Neutrophil (primary cell): ENCODE data around the gene WFDC2.

Source experiments
- H3K27ac ChIP-seq: fragments of 200-600 bp; sonication (generic); 2 replicates; pipeline ENCODE4 v1.5.1; 2016; ENCODE audit warnings: mild to moderate bottlenecking, moderate library complexity
- H3K27me3 ChIP-seq: fragments of 200-600 bp; sonication (generic); 2 replicates; pipeline ENCODE4 v1.6.0; 2016; ENCODE audit warnings: mild to moderate bottlenecking
- H3K36me3 ChIP-seq: fragments of 200-600 bp; sonication (generic); 2 replicates; pipeline ENCODE4 v1.5.1; 2017
- H3K4me1 ChIP-seq, 2 experiments: fragments of 200-600 bp in 1 of 2; sonication (generic) in 1 of 2; 1 replicate in 1 of 2; 2 replicates in 1 of 2; pipeline versions ENCODE4 v1.5.1 to v1.6.1; 2013 to 2016; ENCODE audit warnings: low read depth in 1 of 2, low read length in 1 of 2, mild to moderate bottlenecking in 1 of 2, moderate library complexity in 1 of 2; ENCODE audit not compliant: control insufficient read depth in 1 of 2, insufficient read depth in 1 of 2
- H3K4me3 ChIP-seq, 2 experiments: fragments of 200-600 bp in 1 of 2; sonication (generic) in 1 of 2; 1 replicate in 1 of 2; 2 replicates in 1 of 2; pipeline ENCODE4 v1.5.1; 2013 to 2016; ENCODE audit warnings: low read depth in 1 of 2, low read length in 1 of 2, mild to moderate bottlenecking in 1 of 2, moderate library complexity in 1 of 2
- H3K9me3 ChIP-seq: fragments of 200-600 bp; sonication (generic); 2 replicates; pipeline ENCODE4 v1.5.1; 2016
- TF ChIP-seq, protein P1 (sequence below): fragments of 200-600 bp; sonication (generic); IDR thresholded peaks from 2 replicates; pipeline ENCODE4 v1.5.1; 2016; ENCODE audit warnings: antibody characterized with exemption

The WFDC2 gene

DNA sequence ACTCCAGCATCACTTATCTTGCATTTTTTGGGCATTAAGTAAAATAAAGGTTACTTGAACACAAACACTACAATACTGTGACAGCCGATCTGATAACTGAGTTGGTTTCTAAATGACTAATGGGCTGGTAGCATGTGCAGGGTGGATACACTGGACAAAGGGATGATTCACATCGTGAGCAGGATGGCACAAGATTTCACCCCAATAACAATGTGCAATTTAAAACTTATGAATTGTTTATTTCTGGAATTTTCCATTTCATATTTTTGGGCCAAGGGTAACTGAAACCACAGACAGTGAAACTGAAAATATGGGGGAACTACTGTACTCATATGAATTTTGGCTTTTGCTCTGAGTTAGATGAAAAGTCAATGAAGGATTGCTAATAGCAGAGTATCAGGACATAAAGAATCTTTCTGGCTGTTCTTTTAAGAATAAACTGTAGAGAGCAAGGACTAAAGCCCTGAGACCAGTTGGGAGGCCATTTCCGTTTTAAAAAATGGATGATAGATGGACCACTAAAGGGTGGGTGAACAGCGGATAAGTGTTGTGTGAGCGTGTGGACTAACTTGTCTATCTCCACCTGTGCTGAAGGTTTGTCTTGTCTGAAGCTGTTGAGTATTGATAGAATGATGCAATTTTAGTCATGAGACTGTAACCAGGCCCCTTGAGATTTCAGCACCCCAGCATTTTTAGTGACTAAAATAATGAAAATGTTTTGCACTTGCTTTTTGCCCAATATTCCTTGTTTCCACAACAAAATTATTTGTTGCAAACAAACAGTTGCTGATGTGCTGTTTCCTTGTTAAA is 37.7 kb downstream of the WFDC2 start:
- Histone ChIP-seq H3K27ac (no peak overlapping the region), H3K4me3 (no peak overlapping the region), H3K36me3 (no peaks in the 10 kb centered on the region), H3K9me3 (no peaks in the 10 kb centered on the region), H3K27me3 (peaks cover 68% of the 10 kb centered on the region), H3K4me1 (no peaks in the 10 kb centered on the region)
- TF ChIP-seq, protein P1, sequence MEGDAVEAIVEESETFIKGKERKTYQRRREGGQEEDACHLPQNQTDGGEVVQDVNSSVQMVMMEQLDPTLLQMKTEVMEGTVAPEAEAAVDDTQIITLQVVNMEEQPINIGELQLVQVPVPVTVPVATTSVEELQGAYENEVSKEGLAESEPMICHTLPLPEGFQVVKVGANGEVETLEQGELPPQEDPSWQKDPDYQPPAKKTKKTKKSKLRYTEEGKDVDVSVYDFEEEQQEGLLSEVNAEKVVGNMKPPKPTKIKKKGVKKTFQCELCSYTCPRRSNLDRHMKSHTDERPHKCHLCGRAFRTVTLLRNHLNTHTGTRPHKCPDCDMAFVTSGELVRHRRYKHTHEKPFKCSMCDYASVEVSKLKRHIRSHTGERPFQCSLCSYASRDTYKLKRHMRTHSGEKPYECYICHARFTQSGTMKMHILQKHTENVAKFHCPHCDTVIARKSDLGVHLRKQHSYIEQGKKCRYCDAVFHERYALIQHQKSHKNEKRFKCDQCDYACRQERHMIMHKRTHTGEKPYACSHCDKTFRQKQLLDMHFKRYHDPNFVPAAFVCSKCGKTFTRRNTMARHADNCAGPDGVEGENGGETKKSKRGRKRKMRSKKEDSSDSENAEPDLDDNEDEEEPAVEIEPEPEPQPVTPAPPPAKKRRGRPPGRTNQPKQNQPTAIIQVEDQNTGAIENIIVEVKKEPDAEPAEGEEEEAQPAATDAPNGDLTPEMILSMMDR = no peak

DNA sequence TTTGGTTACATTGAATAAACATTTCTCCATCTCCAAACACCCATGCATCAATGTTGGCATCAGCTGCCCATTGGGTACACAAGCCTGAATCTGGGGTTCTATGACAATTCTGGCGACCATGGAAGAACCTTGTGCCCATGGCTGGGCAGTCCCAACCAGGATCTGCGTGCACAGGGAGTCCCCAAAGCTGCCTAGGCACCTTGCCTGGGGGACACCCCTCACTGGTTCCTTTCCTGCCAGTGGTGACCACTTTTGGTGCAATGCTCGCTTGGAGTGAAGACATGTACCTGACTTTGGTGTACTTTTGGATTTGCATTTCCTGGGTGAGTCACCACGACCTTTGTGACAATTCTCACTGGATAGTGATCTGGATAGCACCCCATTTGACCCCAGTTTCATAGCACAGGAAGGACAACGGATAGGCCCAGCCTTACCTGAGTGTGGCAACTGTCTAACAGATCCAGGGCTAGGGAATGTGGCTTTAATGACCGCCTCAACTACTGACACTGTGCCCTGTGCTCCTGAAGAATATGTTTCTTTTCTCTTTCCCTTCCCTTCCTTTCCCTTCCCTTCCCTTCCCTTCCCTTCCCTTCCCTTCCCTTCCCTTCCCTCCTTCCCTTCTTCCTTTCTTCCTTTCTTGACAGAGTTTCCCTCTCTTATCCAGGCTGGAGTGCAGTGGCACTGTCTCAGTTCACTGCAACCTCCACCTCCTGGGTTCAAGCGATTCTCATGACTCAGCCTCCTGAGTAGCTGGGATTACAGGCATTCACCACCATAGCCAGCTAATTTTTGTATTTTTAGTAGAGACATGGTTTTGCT is 38.7 kb downstream of the WFDC2 start:
- TF ChIP-seq, protein P1 = no peak
- Histone ChIP-seq H3K9me3 (no peaks in the 10 kb centered on the region), H3K36me3 (no peaks in the 10 kb centered on the region), H3K4me1 (no peaks in the 10 kb centered on the region), H3K4me3 (no peak overlapping the region), H3K27me3 (peaks cover 68% of the 10 kb centered on the region), H3K27ac (no peak overlapping the region)

DNA sequence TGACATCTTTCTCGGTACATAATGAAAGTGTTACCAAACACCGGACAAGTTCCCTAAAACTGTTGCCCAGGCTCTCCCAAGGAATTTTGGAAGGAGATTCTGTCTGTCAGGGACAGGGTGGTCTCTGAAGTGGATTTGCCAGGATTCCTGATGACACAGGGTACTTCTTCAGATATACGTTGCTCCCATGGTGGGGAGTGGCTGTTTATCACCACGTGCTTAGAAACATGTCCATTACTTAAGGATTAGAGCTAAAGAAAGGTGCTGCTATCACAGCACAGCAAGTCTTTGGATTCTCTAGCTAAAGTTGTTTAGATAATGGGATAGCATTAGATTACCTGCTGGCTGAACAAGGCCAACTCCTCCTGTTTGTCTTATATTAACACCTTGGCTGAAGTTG is 39.5 kb downstream of the WFDC2 start:
- TF ChIP-seq, protein P1 = no peak
- Histone ChIP-seq H3K27me3 (peaks cover 68% of the 10 kb centered on the region), H3K9me3 (no peaks in the 10 kb centered on the region), H3K4me3 (no peak overlapping the region), H3K36me3 (no peaks in the 10 kb centered on the region), H3K27ac (no peak overlapping the region), H3K4me1 (no peaks in the 10 kb centered on the region)

DNA sequence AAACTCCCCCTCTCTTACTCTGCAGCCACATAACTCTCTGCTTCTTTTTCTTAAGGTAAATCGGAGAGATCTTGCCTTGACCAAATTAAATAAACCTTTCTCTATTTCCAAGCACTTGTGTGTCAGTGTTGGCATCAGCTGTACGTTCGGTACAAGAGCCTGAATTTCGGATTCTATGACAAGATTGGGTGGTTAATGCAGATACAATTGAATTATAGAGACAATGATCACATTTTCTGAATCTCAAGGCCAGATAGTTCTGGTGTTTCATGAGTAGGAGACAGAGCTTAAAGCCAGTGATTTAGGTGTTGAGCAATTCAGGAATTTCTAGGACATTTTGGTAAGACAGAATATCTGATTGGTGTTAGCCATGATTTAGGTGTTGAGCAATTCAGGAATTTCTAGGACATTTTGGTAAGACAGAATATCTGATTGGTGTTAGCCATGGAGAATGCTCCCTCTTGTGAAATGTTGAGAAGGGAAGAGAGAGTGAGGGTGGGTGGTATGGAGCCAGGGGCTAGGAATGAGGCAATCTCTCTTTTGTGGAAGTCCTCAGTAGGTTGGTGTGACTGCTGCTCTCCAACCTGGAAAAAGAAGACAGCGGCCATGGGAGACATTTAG is 40.8 kb downstream of the WFDC2 start:
- TF ChIP-seq, protein P1 = no peak
- peaks cover 76% of the 10 kb centered on the region for H3K27me3 ChIP-seq
- no peak overlapping the region for H3K27ac ChIP-seq
- no peaks in the 10 kb centered on the region for H3K4me1 ChIP-seq
- H3K9me3 ChIP-seq = no peaks in the 10 kb centered on the region
- H3K4me3 ChIP-seq = no peak overlapping the region
- no peaks in the 10 kb centered on the region for H3K36me3 ChIP-seq

DNA sequence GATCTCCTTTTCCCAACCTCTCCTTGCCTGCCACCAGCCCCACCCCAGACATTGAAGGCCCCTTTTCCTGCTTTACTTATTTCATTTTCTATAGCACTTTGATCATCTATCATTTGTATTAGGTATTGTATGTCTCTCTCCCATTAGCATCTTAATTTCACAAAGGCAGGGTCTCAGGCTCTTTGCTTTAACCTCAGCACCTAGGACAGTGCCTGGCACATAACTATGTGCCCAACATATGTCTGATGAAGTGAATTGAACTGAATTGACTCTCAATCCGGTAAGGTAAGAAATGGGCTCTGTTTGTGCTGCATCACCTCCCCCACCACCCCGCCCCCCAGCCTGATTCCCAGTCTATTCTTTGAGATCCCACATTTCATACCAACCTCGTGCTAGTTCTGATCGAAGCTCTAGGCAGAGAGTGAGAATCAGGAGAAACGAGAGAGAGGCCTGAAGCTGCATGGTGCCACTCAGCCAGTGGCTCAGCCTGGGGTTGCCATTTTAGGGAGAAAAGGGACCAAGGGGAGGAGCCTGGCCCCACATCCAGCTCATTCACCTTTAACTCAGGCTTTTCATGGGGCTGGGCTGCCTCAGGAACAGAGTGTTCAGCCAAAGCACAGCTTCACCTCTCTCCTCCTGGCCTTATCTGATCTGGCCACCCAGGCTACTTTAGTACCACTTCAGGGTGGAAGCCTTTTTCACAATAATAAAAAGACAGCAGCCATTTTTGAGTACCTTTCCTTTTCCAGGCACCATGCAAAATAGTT is 45.8 kb downstream of the WFDC2 start, which contains the start of gene SPINT3:
TSS of gene SPINT3 (minus strand) at position 476 of the 767 bp plus-strand sequence. CDS start at position 462, 14 bp downstream.
- no peaks in the 10 kb centered on the region for H3K9me3 ChIP-seq
- no peaks in the 10 kb centered on the region for H3K4me1 ChIP-seq
- no peak within 1 kb of the TSS for H3K27ac ChIP-seq
- peaks cover 64% of the 10 kb centered on the region for H3K27me3 ChIP-seq
- no peaks in the 10 kb centered on the region for H3K36me3 ChIP-seq
- TF ChIP-seq, protein P1 = no peak
- H3K4me3 ChIP-seq = no peak within 1 kb of the TSS
